GM13977 (cell line): ENCODE results near the gene TNFSF13.

Source experiments
- DNase-seq: peaks from one replicate; pipeline ENCODE4 v3.0.0; 2012; ENCODE audit warnings: low spot score
- CTCF ChIP-seq: IDR thresholded peaks from 2 replicates; pipeline ENCODE4 v1.5.1; 2012; ENCODE audit warnings: mild to moderate bottlenecking, control low read depth; ENCODE audit not compliant: insufficient read depth; ENCODE audit errors: extremely low read depth, missing control alignments
- in situ Hi-C: fragments of 300-500 bp; cut with MboI; formaldehyde crosslinking; loops from one replicate; pipeline ENCODE4 v1.12.0; 2022; ENCODE audit warnings: low sequenced_read_pairs, low pct_unique_long_range_greater_than_20kb, mixed read lengths, inconsistent platforms; ENCODE audit not compliant: unreplicated experiment

The TNFSF13 gene

GRCh38 chr17:7558544-7559319, at the start of gene TNFSF13:
TNFSF13 (plus strand) TSS chr17:7558750; CDS start chr17:7559040, 290 bp downstream.
- no peak for DNase-seq
- in situ Hi-C loops = loop anchor here (5.0 to 25.0 kb wide), 2 partner anchors 41 to 196 kb away; partner anchors contain the start of genes KCTD11 and TMEM95
- no peak for TF ChIP-seq CTCF

DNA sequence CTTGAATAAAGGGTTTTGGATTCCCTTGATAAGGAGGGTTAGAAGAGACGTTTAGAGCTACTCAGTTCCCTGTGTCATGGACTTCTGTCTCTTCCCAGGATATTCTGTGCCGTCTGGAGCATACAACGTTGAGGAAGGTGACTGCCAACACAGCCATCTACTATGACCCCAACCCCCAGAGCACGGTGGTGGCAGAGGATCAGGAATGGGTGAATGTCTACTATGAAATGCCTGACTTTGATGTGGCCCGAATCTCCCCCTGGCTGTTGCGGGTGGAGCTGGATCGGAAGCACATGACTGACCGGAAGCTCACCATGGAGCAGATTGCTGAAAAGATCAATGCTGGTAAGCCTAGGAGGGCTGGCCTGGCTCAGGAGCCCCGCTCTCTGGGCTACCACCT, 49.7 kb upstream of the TNFSF13 start:
- no peak for TF ChIP-seq CTCF
- in situ Hi-C loops = no loop called here
- DNase-seq = no peak

DNA sequence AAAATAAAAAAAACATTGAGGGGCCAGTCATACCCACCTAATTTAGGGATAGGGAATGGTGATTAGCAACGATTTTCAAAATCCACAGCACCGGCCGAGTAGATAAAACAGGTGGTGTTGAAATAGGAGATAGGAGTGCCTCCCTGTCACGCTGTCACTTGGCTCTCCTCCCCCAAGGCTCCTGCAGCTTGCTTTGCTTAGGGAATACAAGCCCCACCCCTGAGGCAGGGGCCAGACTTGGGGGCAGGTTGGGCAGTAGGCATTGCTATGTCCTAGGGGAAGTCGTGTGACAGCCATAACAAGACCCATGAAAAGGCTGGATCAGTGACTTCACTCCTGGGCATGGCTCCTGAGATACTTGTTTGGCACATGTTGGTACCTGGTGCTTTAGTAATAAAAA, 48.6 kb upstream of the TNFSF13 start:
- no peak for TF ChIP-seq CTCF
- DNase-seq = no peak
- in situ Hi-C loops = no loop called here

DNA sequence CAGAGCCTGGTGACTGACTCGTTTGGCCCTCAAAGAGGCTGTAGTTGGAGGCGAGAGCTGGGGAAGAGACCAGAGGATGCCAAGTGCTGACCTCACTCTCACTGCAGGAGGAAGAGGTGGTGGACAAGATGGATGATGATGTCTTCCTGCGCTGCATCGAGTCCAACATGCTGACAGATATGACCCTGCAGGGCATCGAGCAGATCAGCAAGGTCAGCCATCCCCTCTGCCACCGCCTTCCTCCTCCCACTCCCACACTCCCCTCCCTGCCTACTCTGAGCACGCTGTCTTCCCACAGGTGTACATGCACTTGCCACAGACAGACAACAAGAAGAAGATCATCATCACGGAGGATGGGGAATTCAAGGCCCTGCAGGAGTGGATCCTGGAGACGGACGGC, 47.4 kb upstream of the TNFSF13 start:
- in situ Hi-C loops = no loop called here
- TF ChIP-seq CTCF = no peak
- DNase-seq = no peak

DNA sequence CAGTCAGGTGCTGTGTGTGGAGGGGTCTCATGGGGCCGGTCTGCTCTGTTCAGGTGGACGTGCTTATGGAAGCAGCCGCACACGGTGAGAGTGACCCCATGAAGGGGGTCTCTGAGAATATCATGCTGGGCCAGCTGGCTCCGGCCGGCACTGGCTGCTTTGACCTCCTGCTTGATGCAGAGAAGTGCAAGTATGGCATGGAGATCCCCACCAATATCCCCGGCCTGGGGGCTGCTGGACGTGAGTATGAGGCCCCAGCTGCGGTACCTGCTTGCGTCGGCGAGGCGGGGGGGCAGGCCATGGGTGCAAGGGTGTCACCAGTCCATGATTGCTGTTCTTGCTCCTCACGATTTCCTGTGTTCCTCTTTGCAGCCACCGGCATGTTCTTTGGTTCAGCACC, 46.4 kb upstream of the TNFSF13 start:
- TF ChIP-seq CTCF = no peak
- in situ Hi-C loops = no loop called here

GRCh38 chr17:7512824-7513540, 45.6 kb upstream of the TNFSF13 start:
- DNase-seq = no peak
- in situ Hi-C loops = no loop called here

More for the DNA sequence above, 46.4 kb upstream of the TNFSF13 start:
- DNase-seq = no peak

More at GRCh38 chr17:7512824-7513540, 45.6 kb upstream of the TNFSF13 start:
- no peak for TF ChIP-seq CTCF
